Inflammatory macrophage treated with lipopolysaccharide for 4 hours (primary cell): ENCODE measurements around the gene RABGGTA.
"Not testable (repeated sequence)": the region's sequence is repeated elsewhere in the genome, so short reads cannot be mapped to it uniquely, and the experiment has no call there.

Experiments used
- DNase-seq: peaks from one replicate; pipeline ENCODE4 v3.0.0-alpha.2; 2020

RABGGTA gene

GRCh38 chr14:24259282-24260025 lies 11.9 kb downstream of the RABGGTA start:
- DNase-seq, result no peak

GRCh38 chr14:24258548-24259265 lies 12.7 kb downstream of the RABGGTA start:
- DNase-seq, result no peak

- no peak for DNase-seq
Measured at GRCh38 chr14:24258119-24258518, 13.3 kb downstream of the RABGGTA start.

GRCh38 chr14:24256960-24257359 lies 14.4 kb downstream of the RABGGTA start:
- DNase-seq, result no peak

DNA sequence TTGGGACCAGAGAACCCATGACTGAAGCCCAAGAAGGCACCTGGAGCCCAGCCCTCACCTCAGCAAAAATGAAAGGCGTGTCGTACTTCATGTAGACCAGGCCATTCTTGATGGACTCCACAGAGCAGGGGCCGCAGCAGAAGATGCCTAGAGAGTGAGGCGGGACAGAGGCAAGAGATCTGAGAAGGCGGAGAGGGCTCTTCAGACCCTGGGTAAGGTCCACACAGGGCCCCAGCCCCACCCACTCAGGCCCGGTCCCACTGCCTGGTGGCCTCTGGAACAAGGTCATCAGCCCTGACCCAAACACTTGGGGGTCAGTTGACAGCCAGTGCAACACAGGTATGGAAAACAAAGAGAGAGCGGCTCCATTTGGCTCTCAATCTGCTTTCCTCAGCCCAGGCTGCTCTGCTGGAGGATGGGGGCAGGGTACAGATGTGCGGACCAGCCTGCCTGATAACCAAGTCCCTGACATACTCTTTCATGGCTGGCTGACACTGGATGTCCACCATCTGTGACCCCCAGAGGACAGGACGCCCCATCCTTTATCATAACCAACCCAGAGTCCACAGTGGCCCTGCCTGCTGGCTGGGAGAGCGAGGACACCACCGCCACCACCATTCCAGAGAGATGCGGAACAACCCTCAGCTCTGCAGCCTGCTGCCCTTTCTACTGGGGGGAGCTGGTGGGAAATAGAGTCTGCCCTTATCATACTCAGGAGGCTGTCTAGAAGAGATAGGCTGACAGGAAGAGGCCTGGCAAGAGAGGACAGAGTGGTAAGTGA lies 15.3 kb downstream of the RABGGTA start:
- DNase-seq, result no peak

DNA sequence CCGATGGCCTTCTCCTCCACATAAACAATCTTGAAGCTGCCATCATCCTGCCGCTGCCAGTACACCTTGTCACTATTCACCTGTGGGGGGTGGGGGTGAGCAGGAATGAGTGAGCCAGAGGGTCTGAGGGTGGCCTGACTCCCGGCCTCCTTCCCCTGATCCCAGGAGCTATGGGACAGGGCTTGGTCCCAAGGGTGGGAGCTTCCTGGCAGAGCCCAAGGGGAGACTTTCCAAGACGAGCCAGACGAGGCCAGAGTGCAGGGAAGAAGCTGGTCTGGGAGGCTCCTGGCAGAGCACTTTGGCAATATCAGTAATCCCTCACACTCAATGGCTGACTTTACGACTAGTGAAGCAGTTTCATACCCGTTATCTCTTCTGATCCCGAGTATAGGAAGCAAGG lies 16.0 kb downstream of the RABGGTA start:
- no peak for DNase-seq

GRCh38 chr14:24254630-24255392 lies 16.6 kb downstream of the RABGGTA start:
- DNase-seq, result no peak

GRCh38 chr14:24253936-24254335 lies 17.5 kb downstream of the RABGGTA start:
- DNase-seq, result no peak

DNA sequence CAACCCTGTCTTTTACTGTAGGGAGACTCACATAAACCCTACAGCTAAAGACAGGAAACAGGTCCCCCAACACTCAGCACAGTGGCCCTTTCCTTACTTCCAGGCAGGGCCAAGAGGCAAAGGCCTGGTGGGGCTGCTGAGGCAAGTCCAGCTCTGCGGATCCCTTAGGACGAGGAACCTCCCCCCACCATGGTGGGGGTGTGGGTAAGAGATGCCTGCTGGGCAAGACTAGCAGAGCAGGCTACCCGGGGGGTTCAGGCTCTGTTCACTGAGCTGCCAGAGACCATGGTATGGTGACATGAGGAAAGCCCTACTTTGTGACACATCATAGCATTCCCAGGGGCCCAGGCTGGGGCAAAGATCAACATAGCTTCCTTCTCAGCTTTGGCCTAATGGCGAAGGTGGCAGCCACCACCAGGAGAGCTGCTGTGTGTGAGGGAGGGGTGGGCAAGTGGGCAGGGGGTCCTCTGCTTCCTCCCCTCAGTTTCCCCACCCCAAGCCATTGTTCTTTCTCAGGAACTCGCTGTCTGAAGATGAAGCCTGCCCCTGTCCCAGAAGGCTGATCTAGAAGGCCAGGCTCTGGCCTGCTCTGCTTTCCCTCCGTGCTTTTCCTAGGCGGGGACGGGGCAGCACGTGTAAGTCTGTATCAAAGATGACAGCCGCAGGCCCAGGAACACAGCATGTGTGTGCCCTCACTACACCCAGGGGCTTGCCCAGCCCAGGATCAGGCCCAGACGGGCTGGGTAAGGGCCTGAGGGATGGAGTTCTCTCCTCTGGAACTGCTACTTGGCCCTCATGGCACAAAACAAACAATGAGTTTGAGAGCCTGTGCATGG lies 18.9 kb downstream of the RABGGTA start:
- no peak for DNase-seq

- DNase-seq, result peak; percentile 19
Measured at GRCh38 chr14:24251880-24252288, 19.5 kb downstream of the RABGGTA start.

DNA sequence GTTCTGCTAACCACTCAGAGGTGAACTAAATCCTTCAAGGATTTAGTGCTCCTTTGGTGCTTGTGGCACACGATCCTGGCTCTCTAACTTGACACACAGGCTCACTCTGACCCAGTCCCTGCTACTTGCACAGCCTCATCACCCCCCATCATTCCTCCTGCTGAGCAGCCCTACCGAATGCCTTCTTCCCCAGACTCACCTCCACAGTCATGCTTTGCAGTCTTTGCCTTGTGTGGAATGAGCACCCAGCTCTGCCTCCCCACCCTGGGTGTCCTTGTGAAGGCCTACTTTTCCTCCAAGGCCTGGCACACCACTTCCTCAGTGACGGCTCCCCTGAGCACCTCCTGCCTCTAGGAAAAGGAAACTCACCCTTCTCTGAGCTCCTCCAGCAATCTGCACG lies 21.0 kb downstream of the RABGGTA start:
- DNase-seq, result no peak

DNA sequence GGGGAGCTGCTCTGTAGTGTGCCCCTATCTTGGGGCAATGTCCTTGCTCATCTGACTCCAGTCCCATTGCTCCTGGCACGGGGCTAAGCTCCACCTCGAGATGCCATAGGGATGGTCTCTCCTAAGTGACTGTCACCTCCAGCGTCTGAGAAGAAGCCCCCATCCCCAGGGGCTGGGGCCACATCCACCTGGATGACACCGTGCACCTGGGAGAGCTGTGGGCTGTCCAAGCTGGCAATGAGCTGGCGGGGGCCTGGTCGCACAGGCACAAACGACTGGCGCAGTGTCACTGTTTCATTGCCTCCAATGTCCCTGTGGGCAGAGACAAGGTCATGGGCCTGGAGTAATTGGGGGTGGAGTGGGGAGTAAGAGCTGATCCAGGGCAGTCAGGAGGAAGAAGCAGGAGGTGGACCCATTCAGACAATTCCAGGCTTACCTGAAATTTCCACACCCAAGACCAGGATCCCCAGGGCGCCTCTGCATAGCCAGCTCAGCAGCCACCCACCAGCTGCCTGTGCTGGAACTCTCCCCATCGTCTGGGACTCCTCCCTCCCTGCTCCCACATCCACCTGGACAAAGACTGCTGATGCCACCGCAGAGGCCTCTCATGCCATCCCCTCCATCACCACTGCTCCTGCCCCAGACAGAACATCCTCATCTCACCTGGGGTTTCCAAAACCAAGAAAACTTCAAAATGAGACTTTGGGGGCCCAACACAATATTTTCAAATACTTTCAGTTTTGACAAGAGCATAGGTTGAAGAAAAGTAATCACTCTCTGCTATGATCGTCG lies 22.0 kb downstream of the RABGGTA start:
- no peak for DNase-seq

- DNase-seq, result no peak
Measured at GRCh38 chr14:24247422-24247821, 24.0 kb downstream of the RABGGTA start.

DNA sequence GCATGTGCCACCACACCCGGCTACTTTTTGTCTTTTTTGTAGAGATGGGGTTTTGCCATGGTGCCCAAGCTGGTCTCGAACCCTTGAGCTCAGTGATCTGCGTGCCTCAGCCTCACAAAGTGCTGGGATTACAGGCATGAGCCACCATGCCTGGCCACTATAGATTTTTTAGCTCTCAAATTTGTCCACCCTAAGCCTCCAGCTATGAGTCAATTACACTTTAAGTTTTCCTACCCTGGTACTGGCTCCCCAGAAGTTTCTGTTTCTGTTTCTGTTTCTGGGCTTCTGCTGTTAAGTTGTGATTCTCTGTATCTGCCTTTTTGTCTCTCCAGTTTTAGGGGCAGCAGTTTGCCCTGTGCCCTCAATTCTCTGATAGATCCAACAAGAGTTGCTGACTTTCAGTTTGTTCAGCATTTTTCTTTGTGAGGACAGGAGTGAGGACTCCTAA lies 24.6 kb downstream of the RABGGTA start:
- DNase-seq, result peak; percentile 83

GRCh38 chr14:24245350-24245749 lies 26.0 kb downstream of the RABGGTA start:
- DNase-seq, result not testable (repeated sequence)

GRCh38 chr14:24243336-24243836 lies 28.0 kb downstream of the RABGGTA start:
- peak; percentile 68 for DNase-seq

DNA sequence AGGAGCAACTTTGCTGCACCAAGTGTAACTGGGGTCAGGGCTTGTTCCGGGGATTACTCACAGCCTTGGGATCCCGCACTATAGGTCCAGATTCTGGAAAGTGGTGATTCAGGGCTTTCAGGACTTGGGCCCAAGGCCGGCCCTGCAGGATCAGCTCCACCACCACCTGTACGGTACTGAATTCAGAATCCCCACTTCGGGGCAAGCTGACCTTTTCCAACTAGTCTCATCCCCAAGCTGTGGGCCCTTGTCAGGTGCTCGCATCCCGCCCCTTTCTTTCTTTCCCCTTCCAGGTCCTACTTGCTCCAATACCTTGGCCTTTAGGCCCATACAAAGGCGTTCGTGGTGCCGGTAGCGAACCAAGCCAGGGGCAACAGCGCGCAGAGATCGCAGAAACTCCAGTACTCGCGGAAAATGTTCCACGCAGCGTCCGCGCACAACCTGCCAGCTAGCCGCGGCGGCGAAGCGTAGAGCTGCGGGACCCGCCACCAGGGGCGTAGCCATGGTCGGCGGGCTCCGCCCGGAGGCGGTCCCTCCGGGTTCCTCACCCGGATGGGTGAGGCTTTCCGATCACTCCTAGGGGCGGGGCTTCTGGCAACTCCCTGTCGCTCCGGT lies 29.5 kb downstream of the RABGGTA start:
- DNase-seq, result peak; percentile 95

GRCh38 chr14:24240110-24240918 lies 31.1 kb downstream of the RABGGTA start:
- no peak for DNase-seq

- DNase-seq, result no peak
Measured at GRCh38 chr14:24238527-24239037, 32.8 kb downstream of the RABGGTA start.
